GM18498 (cell line): ENCODE measurements around the gene ZFP92.
"Not testable (repeated sequence)": the region's sequence is repeated elsewhere in the genome, so short reads cannot be mapped to it uniquely, and the experiment has no call there.

Experiments used
- ATAC-seq: cut with Tn5 transposase; IDR thresholded peaks from one replicate; pipeline ENCODE4 v1.9.1; 2021; ENCODE audit warnings: mild to moderate bottlenecking, moderate library complexity; ENCODE audit not compliant: unreplicated experiment

The ZFP92 gene

DNA sequence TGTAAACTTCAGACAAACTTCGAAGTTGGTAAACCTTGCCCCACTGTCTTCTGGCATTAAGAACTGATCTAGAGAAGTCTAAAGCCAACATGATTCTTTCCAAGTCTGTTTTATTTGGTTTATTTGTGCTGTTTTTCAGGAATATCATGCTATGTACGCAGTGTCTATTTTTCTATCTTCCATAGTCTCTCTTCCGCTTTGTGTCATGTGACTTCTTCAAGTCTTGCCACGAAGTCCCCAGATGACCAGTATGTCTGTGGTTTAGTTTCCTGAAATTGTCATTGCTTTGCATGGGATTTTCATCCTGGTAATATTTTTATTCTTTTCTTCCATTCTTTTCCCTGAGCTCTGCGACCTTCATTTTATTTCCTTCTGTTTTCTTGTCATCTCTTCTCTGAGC lies 25.2 kb upstream of the ZFP92 start:
- no peak for ATAC-seq

DNA sequence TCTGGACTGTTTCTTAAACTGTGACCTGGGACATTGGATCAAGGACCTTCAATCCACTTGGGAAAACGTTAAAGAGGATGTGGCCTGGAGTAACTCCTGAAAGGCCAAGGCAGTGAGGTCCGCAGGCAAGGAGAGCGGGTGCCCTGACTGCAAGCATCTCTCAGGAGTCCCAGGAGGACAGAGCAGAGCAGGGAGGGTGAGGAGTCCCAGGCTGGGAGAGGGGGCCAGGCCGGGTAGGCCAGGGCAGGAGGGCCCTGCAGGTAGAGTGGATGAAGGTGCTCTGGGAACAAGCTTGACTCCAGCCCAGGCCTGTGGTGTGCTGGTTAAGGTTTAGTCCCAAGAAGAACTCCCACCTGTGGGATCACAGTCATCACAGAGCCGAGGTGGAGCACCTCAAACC lies 23.9 kb upstream of the ZFP92 start:
- no peak for ATAC-seq

DNA sequence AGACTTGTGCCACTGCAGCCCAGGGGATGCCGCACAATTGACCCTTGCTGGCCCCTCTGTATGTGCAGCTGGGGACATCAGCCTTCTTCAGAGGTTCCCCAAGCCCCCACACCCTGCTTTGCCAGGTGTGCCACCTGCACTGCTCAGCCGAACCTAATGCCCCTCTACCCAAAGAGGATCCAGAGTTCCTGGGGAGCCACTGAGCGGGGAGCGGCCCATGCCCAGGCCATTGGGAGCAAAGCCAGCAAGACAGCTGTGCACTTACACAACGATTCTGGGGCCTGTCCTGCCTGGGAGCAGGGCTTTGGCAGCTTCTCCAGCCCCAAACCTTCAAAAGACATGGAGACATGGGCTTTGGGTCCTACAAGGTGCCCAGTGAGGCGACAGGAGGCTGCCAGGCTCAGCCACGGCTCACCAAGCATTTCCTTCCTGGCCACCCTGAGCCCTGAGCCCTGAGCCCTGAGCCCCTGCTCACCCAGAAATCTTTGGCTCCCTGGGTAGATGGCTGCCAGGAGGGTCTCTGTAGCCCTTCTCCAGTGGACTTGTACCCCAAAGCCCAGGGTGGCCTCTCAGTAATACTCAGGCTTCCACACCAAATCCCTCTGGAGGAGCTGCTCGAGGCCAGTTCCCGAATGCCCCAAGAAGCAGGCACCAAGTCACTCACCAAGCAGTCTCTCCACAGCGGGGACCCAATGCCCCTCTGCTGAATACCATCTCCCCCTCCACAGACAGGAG lies 23.1 kb upstream of the ZFP92 start:
- ATAC-seq: no peak

DNA sequence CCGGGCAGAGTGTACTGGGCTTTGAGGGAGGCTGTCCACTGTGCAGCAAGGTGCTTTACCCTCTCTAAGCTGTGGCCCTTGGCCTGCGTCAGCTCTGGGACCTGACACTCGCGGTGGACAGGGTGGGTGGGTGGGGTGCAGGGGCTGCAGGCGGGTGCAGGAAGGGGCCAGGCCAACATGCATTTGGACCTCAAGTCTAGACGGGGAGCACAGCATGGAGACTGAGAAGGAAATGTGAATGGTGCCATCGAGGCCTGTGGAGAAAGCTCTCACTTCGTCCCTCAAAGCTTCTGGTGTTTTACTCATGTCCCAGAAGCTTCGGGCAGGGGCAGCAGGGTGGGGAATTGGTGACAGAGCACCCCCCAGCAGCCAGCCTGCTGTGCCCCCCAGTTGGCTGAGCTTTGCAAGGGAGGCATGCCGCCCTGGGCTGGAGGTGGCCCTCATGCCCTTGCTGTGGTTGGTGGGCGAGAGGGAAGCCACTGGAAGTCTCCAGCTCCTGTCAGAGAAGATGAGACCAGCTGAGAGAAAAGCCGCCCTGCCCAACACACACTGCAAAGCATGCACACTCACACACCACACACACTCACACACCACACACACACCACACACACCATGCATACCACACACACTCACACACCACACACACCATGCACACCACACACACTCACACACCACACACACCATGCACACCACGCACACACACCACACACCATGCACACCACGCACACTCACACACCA lies 22.4 kb upstream of the ZFP92 start:
- no peak for ATAC-seq

DNA sequence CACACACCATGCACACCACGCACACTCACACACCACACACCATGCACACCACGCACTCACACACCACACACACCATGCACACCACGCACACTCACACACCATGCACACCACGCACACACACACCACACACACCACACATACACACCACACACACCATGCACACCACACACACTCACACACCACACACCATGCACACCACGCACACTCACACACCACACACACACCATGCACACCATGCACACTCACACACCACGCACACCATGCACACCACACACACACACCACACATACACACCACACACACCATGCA lies 21.9 kb upstream of the ZFP92 start:
- ATAC-seq: not testable (repeated sequence)

DNA sequence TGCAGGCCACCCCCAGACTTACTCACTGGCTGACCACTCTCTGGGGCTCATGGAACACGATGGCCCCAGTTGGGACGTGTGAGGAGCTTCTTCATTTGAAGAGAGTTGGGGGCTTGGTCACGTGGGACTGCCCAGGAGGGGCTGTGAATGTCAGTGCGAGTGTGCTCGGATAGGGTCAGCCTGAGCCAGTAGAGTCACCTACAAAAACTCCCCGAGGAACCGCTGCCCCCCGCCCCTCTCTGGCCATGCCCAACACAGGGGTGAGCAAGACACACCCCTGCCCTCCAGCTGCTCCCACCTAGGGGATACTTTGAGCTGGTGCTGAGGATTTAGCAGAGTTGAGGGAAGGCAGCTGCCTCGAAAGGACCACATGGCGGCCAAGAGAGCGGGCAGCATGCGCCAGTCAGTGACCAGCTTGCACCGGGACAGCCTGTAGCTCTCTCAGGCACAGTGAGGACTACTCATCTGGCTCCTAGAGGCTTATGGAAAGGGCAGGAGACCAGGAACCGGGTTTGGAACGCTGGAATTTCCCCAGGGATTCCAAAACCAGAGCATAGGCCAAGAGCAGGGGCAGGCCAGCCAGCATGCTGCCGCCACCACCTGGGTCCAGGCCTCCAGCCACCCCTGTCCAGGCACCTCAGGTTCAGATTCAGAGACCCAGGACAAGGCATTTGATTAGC lies 18.5 kb upstream of the ZFP92 start:
- ATAC-seq: no peak

DNA sequence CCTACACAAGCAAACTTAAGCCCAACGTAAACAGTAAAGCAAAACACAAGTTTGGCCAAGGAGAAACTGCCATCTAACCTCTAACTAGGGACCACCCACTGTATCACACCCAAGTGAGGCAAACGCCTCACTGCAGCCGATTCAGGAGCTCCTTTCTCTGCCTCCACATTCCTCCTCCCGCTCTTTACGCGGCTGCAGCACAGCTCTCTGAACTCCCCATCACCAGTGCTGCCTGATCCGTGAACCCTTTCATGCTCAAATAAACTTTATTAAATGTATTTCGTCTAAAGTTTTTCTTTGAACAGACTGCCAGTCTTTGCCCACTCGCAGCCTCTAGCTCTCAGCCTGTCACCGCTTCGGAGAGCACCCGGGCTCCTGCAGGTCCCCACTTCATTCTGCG lies 16.7 kb upstream of the ZFP92 start:
- ATAC-seq: no peak

DNA sequence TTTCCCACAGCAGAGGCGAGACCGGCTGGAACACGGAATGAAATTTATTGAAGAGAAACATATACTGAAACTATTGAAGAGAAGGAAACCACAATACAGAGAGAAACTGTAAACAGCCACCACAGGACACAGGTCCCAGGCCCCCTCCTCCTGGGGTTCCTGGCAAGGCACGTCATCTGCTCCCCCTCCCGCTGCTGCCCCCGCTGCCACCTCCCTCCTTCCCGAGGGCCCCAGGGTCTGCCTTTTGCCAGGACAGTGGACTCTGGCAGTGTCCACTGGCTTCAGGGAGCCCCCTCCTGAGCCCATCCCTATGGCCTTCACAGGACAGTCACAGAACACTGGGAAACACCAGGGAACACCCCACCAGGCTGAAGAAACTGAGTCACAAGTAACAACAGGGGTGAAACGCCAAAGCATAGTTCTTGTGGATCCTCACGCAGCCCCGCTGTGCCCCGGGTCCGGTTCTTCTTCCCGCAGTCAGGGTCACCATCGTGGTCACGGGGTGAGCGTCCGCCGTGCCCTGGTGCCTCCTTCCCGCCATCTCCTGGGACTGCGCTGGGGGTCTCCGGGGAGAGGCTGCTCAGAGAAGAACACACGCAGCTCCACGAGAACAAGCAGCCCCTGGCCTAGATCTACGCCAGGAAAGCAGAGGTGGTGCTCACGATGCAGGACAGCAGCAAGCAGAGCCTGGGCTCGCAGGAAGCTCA lies 15.5 kb upstream of the ZFP92 start:
- ATAC-seq: peak; percentile 69

DNA sequence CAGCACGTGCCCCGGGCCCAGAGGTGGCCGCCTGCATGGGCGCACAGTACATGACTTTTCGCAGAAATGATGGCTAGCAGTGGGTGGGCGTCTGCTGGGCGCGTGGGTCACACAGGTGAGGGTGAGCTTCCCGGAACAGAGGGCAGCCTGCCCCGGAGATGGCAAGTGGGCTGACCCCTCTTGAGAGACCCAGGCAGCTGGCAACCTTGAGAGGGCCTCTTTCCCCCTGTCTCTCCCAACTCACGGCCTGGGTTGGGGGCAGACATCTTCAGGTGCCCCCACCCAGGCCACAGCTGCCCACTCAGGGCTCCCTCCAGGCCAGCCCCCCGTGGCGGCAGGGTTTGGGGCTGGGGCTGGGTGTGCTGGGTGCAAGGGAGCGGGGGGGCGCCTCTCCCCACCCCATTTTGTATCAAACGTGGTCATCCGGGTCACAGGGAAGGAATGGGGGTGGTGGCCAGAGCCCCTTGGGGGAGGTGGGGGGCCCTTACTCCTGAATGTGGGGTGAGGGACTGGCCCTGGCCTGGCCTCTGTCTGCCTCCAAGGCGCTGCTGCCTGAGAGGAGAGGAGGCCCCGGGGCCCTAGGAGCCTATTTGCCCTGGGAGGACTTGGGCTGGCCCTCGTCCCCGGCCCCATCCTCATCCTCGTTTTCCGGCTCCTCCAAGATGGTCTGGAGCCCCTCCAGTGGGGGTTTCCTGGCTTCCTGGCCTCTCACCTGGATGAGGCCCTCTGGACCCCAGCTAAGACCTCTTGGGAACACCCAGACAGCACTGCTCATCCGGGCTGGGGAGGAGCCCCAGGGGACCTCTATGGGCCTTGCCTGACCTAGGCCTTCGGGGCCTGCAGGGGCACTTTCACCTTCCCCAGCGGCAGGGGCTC lies 14.7 kb upstream of the ZFP92 start:
- no peak for ATAC-seq

DNA sequence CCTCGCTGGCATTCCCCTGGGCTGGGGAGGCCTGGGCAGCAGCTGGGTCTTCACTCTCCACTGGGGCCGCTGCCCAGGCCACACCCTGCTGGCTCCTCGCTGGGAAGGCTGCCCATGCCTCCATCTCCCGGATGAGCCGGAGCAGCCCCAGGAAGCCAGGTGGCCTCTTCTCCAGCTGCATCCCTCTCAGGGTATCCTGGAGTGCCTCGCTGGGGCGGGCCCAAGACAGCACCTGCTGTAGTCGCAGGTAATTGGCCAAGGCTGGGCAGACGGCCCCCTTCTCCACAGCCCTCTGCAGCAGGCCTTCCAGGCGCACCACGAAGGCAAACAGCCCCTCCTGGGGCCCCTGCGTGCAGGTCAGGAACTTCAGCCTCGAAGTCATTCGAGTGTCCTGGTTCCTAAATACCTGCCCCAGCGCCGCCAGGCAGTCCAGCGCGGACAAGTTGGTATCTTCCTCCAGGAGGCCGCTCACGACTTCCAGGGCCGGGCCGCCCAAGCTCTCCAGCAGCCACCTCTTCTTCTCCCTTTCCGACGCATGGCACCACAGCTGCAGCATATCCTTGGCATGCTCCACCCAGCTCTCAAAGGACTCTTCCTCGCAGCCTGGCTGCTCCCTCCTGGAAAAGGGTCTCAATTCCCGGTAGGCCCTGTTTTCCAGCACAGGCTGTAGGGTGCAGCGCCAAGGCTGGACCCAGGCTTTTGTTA lies 13.9 kb upstream of the ZFP92 start:
- ATAC-seq: no peak

DNA sequence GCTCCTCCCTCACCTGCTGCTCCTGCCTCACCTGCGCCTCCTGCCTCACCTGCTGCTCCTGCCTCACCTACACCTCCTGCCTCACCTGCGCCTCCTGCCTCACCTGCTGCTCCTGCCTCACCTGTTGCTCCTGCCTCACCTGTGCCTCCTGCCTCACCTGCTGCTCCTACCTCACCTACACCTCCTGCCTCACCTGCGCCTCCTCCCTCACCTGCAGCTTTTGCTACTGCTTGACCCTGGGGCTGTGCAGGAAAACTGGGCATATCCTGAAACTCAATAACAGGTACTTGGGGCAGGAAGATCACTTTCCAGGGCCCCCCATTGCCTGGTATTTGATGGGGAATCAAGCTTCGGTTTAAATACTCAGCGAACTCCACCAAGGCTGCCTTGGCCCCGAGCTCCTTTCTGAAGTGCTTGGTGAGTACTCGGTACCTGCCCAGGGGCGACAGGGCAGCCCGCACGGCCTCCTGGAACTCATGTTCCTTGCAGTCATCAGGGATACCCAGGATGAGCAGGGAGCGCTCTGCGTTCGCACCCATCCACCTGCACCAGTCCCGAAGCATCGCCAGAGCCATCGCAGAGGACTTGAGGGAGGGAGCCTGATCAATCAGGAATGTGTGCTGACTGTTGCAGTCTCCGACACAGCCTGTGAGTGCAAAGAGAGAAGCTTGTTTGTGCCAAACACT lies 12.9 kb upstream of the ZFP92 start:
- no peak for ATAC-seq

DNA sequence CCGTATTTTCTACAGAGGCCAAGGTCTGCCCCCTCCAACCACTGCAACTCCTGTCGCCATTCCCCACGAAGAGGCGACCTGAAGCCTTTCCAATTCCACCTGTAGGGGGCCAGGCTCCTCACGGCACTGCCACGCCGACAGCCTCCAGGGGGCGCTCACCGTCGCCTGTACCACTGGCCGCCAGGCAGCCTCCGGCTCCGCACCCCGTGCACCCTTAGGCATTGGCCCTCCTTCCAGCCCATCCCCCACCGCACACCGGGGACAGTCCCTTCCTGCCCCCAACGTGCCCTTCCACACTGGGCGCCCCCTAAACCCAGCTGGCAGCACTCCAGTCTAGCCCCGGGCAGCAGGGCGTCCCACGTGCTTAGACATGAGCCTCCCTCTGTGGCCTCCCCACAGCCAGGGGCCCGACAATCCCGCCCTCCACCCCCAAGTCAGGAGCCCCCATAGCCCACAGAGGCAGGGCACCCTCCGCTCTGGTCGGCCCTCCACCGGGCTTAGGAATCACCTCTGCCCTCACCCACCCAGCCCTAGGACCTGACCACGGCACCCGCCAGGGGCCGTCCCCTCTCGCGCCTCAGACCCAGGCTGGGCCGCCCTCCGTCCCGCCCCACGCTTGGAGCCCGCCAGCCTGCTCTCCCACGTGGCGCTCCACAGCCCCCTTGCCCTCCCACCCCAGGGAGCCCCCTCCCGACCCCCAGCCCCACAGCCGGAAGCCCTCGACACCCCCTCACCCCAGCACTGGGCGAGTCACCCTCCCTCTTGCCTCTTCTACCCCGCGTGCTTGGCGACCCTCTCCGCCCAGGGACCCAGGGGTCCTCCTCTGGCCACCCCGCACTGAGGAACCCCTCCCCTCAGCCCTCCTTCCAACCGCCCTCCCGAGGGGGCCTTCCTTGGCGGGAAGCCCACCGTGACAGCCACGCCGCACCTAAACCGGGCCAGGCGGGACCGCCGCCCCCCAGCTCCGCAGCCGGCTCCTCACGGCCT lies 10.8 kb upstream of the ZFP92 start:
- no peak for ATAC-seq

DNA sequence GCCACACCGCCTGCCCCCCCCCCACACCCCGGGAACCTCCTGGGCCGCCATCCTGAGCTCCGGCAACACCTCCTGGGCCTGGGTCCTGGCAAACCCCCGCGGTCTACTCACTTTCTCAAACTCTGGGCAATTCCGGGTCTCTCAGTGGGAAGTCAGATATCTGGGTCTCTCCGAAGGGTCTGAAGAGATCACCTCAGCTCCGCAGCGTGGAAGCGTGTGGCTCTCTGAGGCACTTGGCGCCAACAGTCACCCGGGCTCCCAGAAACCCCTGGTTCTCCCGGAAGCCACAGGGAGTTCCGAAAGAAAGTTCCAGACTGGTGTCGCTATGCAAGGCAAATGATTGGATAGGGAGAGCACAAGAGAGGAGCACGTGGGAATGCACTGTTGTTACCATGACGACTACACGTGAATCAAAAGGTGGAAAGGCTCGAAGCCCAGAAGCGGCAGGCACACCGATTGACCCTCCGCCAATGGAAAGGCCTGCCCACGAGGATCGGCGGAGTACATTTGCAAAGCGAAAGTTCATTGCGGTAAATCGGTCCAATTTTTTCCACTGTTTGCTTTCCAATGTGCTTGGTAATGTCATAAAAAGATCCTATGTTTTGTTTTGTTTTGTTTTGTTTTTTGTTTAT lies 10.0 kb upstream of the ZFP92 start, which contains the start of gene PNMA6E:
Gene PNMA6E (minus strand): TSS at position 218 of the 632 bp plus-strand sequence. CDS start 2,501 bp downstream, outside the sequence.
- no peak for ATAC-seq

DNA sequence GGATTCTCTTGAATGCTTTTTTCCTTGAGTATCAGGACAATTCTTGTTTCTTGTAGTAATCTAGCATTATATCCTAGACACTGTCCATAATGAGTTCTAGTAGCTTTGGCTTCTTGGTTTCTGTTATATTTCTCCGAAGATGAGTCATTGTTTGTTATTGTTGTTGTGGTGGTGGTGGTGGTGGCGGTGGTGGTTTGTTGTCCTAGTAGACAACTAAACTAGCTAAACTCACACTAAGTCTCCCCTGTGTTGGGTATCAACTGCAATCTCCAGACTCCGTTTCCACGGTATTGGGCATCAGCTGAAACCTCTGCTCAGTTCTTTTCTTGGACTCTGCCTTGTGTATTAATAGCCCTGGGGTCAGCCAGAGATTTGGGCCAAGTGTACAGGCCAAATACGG lies 6.9 kb upstream of the ZFP92 start:
- not testable (repeated sequence) for ATAC-seq

DNA sequence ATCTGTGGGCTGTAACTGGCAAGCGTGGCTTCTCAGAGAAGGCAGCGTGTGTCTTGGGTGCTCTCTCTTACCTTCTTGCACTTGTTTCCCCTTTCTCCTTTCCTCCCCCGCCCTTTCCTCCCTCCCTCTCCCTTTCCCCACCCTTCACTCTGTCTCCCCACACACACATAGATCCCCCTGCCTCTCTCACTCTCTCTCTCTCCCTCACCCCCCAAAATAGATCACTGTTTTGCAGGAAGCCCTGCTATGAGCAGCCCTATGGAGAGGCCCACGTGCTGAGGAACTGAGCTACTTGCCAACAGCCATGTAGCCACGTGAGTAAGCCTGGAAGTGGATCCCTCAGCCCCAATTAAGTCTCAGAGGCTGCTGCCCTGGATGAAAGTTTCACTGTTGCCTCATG lies 5.8 kb upstream of the ZFP92 start:
- no peak for ATAC-seq

DNA sequence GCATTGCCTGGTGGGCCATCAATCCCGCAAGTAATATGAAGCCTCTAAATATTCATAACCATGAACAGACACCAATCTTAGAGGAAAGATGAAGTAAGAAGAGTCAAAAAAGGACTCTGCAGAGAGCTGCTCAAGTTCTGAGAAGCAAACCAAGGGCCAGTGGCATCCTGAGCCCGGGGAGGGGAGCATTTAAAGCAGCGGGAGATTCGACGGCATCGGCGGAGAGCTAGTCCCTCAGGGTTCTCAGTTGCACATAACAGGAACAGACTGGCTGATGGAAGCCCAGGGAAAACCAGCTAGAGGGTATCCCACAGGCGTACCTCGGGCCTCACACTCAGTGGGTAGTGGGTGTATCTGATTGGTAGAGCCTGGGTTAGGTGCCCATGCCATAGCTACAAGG lies 5.3 kb upstream of the ZFP92 start:
- ATAC-seq: no peak

DNA sequence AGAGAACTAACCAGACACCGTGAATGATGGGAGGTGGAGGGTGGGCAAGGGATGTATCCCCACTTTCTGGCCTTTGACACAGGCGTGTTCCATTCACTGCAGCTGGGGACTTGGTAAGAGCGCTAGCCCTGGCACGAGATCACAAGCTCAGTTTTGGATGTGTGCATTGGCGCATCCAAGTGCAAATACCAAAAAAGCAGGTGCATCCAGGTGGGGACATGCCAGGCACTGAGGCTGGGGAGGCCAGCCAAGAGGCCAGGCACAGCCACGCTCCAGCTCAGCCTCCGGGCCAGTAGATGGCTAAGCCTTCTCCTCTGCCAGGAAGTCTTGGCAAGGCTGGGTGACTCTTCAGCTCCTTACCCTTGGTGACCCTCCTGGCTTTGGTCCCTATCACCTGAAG lies 4.4 kb upstream of the ZFP92 start:
- ATAC-seq: no peak

DNA sequence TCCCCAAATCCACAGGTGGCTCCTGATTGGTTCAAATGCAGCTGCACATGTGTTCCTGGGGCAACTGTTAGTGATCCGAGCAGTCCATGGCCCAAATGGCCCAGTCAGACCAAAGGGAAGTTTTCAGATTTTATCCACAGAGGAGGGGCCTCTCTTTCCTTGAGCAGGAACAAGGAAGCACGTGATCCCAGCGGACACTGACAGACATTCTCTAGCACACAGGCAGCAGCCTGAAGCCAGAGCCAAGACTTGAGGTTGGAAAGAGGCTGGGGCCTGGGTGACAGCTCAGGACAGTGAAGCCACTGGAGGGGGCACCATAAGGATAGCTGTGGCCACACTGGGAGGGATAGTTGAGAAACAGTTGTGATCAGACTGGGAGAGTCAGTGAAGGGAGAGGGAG lies 3.5 kb upstream of the ZFP92 start:
- no peak for ATAC-seq
